SK-N-SH (cell line): ENCODE data around the gene DUSP3.

Experiments used
- EP300 ChIP-seq, 2 experiments: IDR thresholded peaks; 2 replicates each; pipeline versions ENCODE4 v1.4.0 to v1.6.1; 2012; ENCODE audit warnings: borderline replicate concordance in 1 of 2, low read depth in 1 of 2, low read length in 1 of 2
- EZH2phosphoT487 ChIP-seq: fragments of 200-600 bp; sonication (generic); IDR thresholded peaks from 2 replicates; pipeline ENCODE4 v1.6.1; 2017; ENCODE audit warnings: low read depth, mixed run types, mild to moderate bottlenecking, antibody characterized with exemption, moderate library complexity, borderline replicate concordance
- JUND ChIP-seq: IDR thresholded peaks from 2 replicates; pipeline ENCODE4 v1.4.0; 2012
- MEF2A ChIP-seq: IDR thresholded peaks from 2 replicates; pipeline ENCODE4 v1.4.0; 2012; ENCODE audit warnings: low read depth, borderline replicate concordance
- POLR2AphosphoS5 ChIP-seq: IDR thresholded peaks from 2 replicates; pipeline ENCODE4 v1.6.1; 2012; ENCODE audit warnings: low read depth, low read length
- RAD21 ChIP-seq: IDR thresholded peaks from 2 replicates; pipeline ENCODE4 v1.6.1; 2012; ENCODE audit warnings: mild to moderate bottlenecking, low read length
- RCOR1 ChIP-seq: fragments of 150-350 bp; IDR thresholded peaks from 2 replicates; pipeline ENCODE4 v1.6.1; 2017; ENCODE audit warnings: antibody characterized with exemption, low read length
- SIN3A ChIP-seq: IDR thresholded peaks from 2 replicates; pipeline ENCODE4 v1.6.1; 2012; ENCODE audit warnings: low read depth, mild to moderate bottlenecking, low read length, moderate library complexity, borderline replicate concordance
- SMC3 ChIP-seq: IDR thresholded peaks from 2 replicates; pipeline ENCODE4 v1.6.1; 2012; ENCODE audit warnings: low read depth, low read length, improper control_type of control experiment
- YY1 ChIP-seq: IDR thresholded peaks from 2 replicates; pipeline ENCODE4 v1.4.0; 2012; ENCODE audit warnings: low read depth, mild to moderate bottlenecking
- TF ChIP-seq, protein P1 (sequence below): fragments of 200-600 bp; sonication (generic); IDR thresholded peaks from 2 replicates; pipeline ENCODE4 v1.6.1; 2017; ENCODE audit warnings: antibody characterized with exemption, mild to moderate bottlenecking, moderate library complexity
- TF ChIP-seq, protein P2 (sequence below): IDR thresholded peaks from 2 replicates; pipeline ENCODE4 v1.4.0; 2012; ENCODE audit warnings: low read depth, borderline replicate concordance
- TF ChIP-seq, protein P3 (sequence below): fragments of 150-350 bp; IDR thresholded peaks from 2 replicates; pipeline ENCODE4 v1.6.1; 2017; ENCODE audit warnings: antibody characterized with exemption, low read length, low read depth, borderline replicate concordance
- TF ChIP-seq, protein P4 (sequence below): IDR thresholded peaks from 2 replicates; pipeline ENCODE4 v1.4.0; 2012; ENCODE audit warnings: low read depth

DNA sequence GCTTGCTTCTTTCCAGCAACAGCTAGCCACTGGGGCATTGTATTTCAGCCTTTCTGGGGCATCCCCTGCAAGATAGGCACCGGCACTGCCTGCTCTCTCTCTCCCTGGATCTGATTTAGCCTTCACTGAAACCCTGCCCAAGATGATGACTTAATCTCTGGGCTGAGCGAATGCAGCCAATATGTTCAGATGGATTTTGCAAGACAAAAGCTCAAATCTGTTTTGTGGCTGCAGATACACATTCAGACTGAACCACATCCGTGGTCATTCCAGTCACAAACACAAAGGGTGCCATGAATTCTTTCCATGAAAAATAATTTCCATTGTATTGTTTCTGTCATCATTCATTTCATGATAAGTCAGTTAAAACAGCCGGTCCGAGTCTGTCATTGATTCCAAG, 44.4 kb downstream of the DUSP3 start:
- TF ChIP-seq POLR2AphosphoS5 (no peak), RCOR1 (no peak), EZH2phosphoT487 (no peak), SMC3 (no peak), JUND (no peak), MEF2A (no peak), YY1 (no peak), SIN3A (no peak), RAD21 (no peak), EP300 (IDR thresholded peaks at IDR 0.05; ENCODE audit: borderline replicate concordance in 1 of 2, low read depth in 1 of 2, low read length in 1 of 2) (no peak)
- TF ChIP-seq, protein P1, sequence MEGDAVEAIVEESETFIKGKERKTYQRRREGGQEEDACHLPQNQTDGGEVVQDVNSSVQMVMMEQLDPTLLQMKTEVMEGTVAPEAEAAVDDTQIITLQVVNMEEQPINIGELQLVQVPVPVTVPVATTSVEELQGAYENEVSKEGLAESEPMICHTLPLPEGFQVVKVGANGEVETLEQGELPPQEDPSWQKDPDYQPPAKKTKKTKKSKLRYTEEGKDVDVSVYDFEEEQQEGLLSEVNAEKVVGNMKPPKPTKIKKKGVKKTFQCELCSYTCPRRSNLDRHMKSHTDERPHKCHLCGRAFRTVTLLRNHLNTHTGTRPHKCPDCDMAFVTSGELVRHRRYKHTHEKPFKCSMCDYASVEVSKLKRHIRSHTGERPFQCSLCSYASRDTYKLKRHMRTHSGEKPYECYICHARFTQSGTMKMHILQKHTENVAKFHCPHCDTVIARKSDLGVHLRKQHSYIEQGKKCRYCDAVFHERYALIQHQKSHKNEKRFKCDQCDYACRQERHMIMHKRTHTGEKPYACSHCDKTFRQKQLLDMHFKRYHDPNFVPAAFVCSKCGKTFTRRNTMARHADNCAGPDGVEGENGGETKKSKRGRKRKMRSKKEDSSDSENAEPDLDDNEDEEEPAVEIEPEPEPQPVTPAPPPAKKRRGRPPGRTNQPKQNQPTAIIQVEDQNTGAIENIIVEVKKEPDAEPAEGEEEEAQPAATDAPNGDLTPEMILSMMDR: no peak
- TF ChIP-seq, protein P2, sequence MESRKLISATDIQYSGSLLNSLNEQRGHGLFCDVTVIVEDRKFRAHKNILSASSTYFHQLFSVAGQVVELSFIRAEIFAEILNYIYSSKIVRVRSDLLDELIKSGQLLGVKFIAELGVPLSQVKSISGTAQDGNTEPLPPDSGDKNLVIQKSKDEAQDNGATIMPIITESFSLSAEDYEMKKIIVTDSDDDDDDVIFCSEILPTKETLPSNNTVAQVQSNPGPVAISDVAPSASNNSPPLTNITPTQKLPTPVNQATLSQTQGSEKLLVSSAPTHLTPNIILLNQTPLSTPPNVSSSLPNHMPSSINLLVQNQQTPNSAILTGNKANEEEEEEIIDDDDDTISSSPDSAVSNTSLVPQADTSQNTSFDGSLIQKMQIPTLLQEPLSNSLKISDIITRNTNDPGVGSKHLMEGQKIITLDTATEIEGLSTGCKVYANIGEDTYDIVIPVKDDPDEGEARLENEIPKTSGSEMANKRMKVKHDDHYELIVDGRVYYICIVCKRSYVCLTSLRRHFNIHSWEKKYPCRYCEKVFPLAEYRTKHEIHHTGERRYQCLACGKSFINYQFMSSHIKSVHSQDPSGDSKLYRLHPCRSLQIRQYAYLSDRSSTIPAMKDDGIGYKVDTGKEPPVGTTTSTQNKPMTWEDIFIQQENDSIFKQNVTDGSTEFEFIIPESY: no peak
- TF ChIP-seq, protein P3, sequence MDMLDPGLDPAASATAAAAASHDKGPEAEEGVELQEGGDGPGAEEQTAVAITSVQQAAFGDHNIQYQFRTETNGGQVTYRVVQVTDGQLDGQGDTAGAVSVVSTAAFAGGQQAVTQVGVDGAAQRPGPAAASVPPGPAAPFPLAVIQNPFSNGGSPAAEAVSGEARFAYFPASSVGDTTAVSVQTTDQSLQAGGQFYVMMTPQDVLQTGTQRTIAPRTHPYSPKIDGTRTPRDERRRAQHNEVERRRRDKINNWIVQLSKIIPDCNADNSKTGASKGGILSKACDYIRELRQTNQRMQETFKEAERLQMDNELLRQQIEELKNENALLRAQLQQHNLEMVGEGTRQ: no peak
- TF ChIP-seq, protein P4, sequence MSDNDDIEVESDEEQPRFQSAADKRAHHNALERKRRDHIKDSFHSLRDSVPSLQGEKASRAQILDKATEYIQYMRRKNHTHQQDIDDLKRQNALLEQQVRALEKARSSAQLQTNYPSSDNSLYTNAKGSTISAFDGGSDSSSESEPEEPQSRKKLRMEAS: no peak
